Heart left ventricle (tissue), 16 donors: ENCODE measurements around the gene TACR1. TPM values are rescaled to one million over a fixed set of nuclear protein-coding genes. Genes with fewer than 3 reads are reported as not detected.
"Not testable (repeated sequence)": the region's sequence is repeated elsewhere in the genome, so short reads cannot be mapped to it uniquely, and the experiment has no call there.

ENCODE experiments used
- ATAC-seq, 4 donors: fragments of 200-7000 bp; cut with Tn5 transposase; one replicate each; pipeline ENCODE4 v1.9.1; 2020 to 2022; ENCODE audit warnings: moderate library complexity in 4 of 4, mild to moderate bottlenecking in 3 of 4, moderate number of reproducible peaks in 1 of 4
- DNase-seq, 5 donors: peaks; one replicate each; pipeline ENCODE4 v3.0.0-alpha.2; 2020
- H3K27ac ChIP-seq, 12 donors: fragments of 200-600 bp; sonication (generic) in 4 of 12; one replicate each; pipeline versions ENCODE4 v1.5.0 to v1.8.0; 2016 to 2022; ENCODE audit warnings: mild to moderate bottlenecking in 2 of 12
- H3K27me3 ChIP-seq, 9 donors: fragments of 200-600 bp; sonication (generic) in 2 of 9; one replicate each; pipeline versions ENCODE4 v1.5.1 to v1.8.0; 2016 to 2022; ENCODE audit warnings: mild to moderate bottlenecking in 3 of 9
- H3K36me3 ChIP-seq, 9 donors: fragments of 200-600 bp; sonication (generic) in 2 of 9; one replicate each; pipeline versions ENCODE4 v1.5.0 to v1.8.0; 2018 to 2022; ENCODE audit warnings: mild to moderate bottlenecking in 2 of 9
- H3K4me1 ChIP-seq, 12 donors: fragments of 200-600 bp; sonication (generic) in 4 of 12; one replicate each; pipeline versions ENCODE4 v1.5.0 to v1.8.0; 2016 to 2022; ENCODE audit warnings: mild to moderate bottlenecking in 3 of 12
- H3K4me3 ChIP-seq, 12 donors: fragments of 200-600 bp; sonication (generic) in 4 of 12; one replicate each; pipeline versions ENCODE4 v1.5.0 to v1.8.0; 2017 to 2022; ENCODE audit warnings: mild to moderate bottlenecking in 9 of 12, moderate library complexity in 4 of 12
- H3K9me3 ChIP-seq, 12 donors: fragments of 200-600 bp; sonication (generic) in 4 of 12; one replicate each; pipeline versions ENCODE4 v1.5.0 to v1.8.0; 2016 to 2022; ENCODE audit warnings: mild to moderate bottlenecking in 1 of 12
- POLR2A ChIP-seq, 2 donors: fragments of 450-650 bp; IDR thresholded peaks; one replicate each; pipeline ENCODE4 v1.6.1; 2017; ENCODE audit warnings: antibody characterized with exemption in 2 of 2, mild to moderate bottlenecking in 2 of 2, moderate library complexity in 2 of 2
- WGBS, 4 donors: extraction: QIAGEN DNeasy Blood & Tissue Kit in 2 of 4; methylation state at CpG; one replicate each; pipeline versions ENCODE4 v1.1.5 to v1.1.7; 2013 to 2018; 5-methylcytosine and 5-hydroxymethylcytosine counted together
- intact Hi-C, 10 donors: fragments of 100-400 bp; cut with DNase I; formaldehyde crosslinking; loops; one replicate each; pipeline versions ENCODE4 v1.11.1 to v1.14.2; 2022
- polyA plus RNA-seq, 2 donors: library from polyadenylated mRNA; stranded (reverse); fragments of 200-250 nt; gene quantifications; one replicate each; pipeline ENCODE4 v1.2.3, GENCODE V29; 2013
- total RNA-seq, 9 donors: library from RNA; depleted of rRNA in 2 of 9; stranded (reverse); fragments of >200 nt in 2 of 9; fragmentation: NEBNext Ultra II Directional in 3 of 9; extraction: Animal tissue kit (Norgen Biotek cat#: 25700) in 3 of 9; gene quantifications; one replicate each; pipeline versions ENCODE4 v1.1.0 to v1.2.4, GENCODE V29; 2016 to 2023
- TF ChIP-seq, protein P1 (sequence below), 12 donors: fragments of 200-600 bp; sonication (generic) in 4 of 12; IDR thresholded peaks; one replicate each; pipeline versions ENCODE4 v1.5.0 to v1.8.0; 2018 to 2022; ENCODE audit warnings: antibody characterized with exemption in 12 of 12, mild to moderate bottlenecking in 5 of 12
- donor health status: ischemic (EF 13 %, LVEDD 7.1; RV severe dilation, severe dysfunction).
- donor health status: healthy with polysubstance abuse.
- donor health status: DM: no; HTN: yes; CAD: no.
- donor health status: DM: no; HTN: no; CAD: no.
- donor health status: ischemic (EF 25% LVEDD 6.9; RV normal size, moderate dysfunction).
- donor health status: ischemic (EF 25% LVEDD 5.7; RV mildly dilated, moderate dysfunction).
- donor health status: healthy.
- donor health status: DM: yes; HTN: yes; CAD: no.
- donor health status: ischemic (EF 35%, LVEDD 5.7; RV mildly dilated, moderate dysfunction).
- donor health status: nonischemic (EF 11% LVEDD 7.7; RV severe dilation, severe dysfunction).
- donor health status: DM: yes; HTN: yes; CAD: no.
- donor health status: PGD.
- donor health status: ischemic (EF 29% LVEDD 5.4; RV normal size, mild dysfunction).
- donor health status: nonischemic (EF 23%, LVEDD 6.1; RV moderate dilation, normal function).

TACR1 gene
- total and polyA plus RNA-seq, 11 donors: 0.01 to 0.59 (median 0.35) TPM; not detected in 4

GRCh38 chr2:75157435-75157834, 41.9 kb downstream of the TACR1 start:
- Histone ChIP-seq H3K9me3 (no peaks in the 10 kb centered on the region), H3K27me3 (no peaks in the 10 kb centered on the region), H3K27ac (no peak overlapping the region), H3K4me1 (peaks cover 0 to 6% (median 0%) of the 10 kb centered on the region in 12 donors), H3K4me3 (no peak overlapping the region), H3K36me3 (no peaks in the 10 kb centered on the region)
- TF ChIP-seq, protein P1, sequence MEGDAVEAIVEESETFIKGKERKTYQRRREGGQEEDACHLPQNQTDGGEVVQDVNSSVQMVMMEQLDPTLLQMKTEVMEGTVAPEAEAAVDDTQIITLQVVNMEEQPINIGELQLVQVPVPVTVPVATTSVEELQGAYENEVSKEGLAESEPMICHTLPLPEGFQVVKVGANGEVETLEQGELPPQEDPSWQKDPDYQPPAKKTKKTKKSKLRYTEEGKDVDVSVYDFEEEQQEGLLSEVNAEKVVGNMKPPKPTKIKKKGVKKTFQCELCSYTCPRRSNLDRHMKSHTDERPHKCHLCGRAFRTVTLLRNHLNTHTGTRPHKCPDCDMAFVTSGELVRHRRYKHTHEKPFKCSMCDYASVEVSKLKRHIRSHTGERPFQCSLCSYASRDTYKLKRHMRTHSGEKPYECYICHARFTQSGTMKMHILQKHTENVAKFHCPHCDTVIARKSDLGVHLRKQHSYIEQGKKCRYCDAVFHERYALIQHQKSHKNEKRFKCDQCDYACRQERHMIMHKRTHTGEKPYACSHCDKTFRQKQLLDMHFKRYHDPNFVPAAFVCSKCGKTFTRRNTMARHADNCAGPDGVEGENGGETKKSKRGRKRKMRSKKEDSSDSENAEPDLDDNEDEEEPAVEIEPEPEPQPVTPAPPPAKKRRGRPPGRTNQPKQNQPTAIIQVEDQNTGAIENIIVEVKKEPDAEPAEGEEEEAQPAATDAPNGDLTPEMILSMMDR (IDR thresholded peaks at IDR 0.05): peak in 6 of 12 donors; percentile 12 to 36 (median 21)
- no peak for TF ChIP-seq POLR2A (IDR thresholded peaks at IDR 0.05)
- no peak for ATAC-seq
- intact Hi-C loops: loop anchor here in 1 of 10 donors (10.0 kb wide), 1 partner anchor 143 kb away; no protein-coding TSS in a partner anchor
- no peak for DNase-seq

DNA sequence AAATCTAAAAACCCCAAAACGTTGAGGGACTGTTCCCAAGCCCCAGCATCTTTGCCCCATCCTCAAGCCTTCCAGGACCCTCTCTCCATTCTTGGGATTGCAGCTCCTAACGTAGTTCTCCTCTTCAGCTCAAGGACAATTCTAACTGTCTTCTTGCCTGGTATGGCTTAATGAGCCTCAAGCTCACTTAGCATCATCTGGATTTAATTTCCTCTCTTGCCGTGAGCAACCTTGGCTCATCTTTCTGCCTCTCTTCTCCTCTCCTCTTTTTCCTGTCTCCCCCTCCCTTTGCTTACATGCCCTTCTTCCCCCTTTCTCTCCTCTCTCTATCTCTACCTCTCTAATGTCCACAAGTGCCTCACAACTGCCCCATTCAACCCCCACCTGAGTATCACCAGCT, 44.2 kb downstream of the TACR1 start:
- no peak overlapping the region for H3K4me3 ChIP-seq
- no peaks in the 10 kb centered on the region for H3K36me3 ChIP-seq
- peaks cover 0 to 5% (median 0%) of the 10 kb centered on the region in 12 donors for H3K9me3 ChIP-seq
- no peak overlapping the region for H3K27ac ChIP-seq
- no peak for ATAC-seq
- H3K4me1 ChIP-seq: peaks cover 0 to 5% (median 0%) of the 10 kb centered on the region in 12 donors
- no peaks in the 10 kb centered on the region for H3K27me3 ChIP-seq
- 66 to 84% (median 73%) methylated on average over 3 of the region's 3 CpGs for WGBS, 4 donors
- intact Hi-C loops: loop anchor here in 1 of 10 donors (10.0 kb wide), 1 partner anchor 140 kb away; no protein-coding TSS in a partner anchor
- DNase-seq: no peak
- TF ChIP-seq POLR2A (IDR thresholded peaks at IDR 0.05): no peak
- TF ChIP-seq, protein P1 (IDR thresholded peaks at IDR 0.05): no peak

GRCh38 chr2:75153221-75153620, 46.1 kb downstream of the TACR1 start:
- Histone ChIP-seq H3K4me1 (peaks cover 0 to 5% (median 0%) of the 10 kb centered on the region in 12 donors), H3K27me3 (no peaks in the 10 kb centered on the region), H3K4me3 (no peak overlapping the region), H3K36me3 (no peaks in the 10 kb centered on the region), H3K27ac (no peak overlapping the region), H3K9me3 (peaks cover 0 to 5% (median 0%) of the 10 kb centered on the region in 12 donors)
- intact Hi-C loops: loop anchor here in 1 of 10 donors (10.0 kb wide), 1 partner anchor 138 kb away; no protein-coding TSS in a partner anchor
- ATAC-seq (no peak), DNase-seq (no peak)
- TF ChIP-seq, protein P1 (IDR thresholded peaks at IDR 0.05): no peak
- no peak for TF ChIP-seq POLR2A (IDR thresholded peaks at IDR 0.05)
- 77 to 89% (median 84%) methylated on average over 1 of the region's 1 CpG for WGBS, 4 donors

- not testable (repeated sequence) for ATAC-seq, H3K9me3 ChIP-seq, H3K4me1 ChIP-seq, H3K4me3 ChIP-seq, H3K36me3 ChIP-seq, H3K27ac ChIP-seq, H3K27me3 ChIP-seq, DNase-seq
- 72 to 86% (median 83%) methylated on average over 3 of the region's 3 CpGs for WGBS, 4 donors
- intact Hi-C loops: loop anchor here in 1 of 10 donors (10.0 kb wide), 1 partner anchor 137 kb away; no protein-coding TSS in a partner anchor
These were observed 47.1 kb downstream of the TACR1 start for GRCh38 chr2:75152243-75152642.

- DNase-seq, H3K9me3 ChIP-seq, H3K27ac ChIP-seq, H3K4me1 ChIP-seq, intact Hi-C loops, H3K36me3 ChIP-seq, ATAC-seq, H3K27me3 ChIP-seq, H3K4me3 ChIP-seq: not testable (repeated sequence)
- 88 to 95% (median 94%) methylated on average over 6 of the region's 6 CpGs for WGBS, 4 donors
These were observed 51.4 kb downstream of the TACR1 start for GRCh38 chr2:75147884-75148283.
